CD4-positive, alpha-beta T cell treated with Interferon alpha-2 for 1 hour (primary cell): ENCODE data around the gene NET1.

Experiments
- DNase-seq, 2 donors: peaks; one replicate each; pipeline ENCODE4 v3.0.0-alpha.2; 2020 to 2022

NET1 gene

DNA sequence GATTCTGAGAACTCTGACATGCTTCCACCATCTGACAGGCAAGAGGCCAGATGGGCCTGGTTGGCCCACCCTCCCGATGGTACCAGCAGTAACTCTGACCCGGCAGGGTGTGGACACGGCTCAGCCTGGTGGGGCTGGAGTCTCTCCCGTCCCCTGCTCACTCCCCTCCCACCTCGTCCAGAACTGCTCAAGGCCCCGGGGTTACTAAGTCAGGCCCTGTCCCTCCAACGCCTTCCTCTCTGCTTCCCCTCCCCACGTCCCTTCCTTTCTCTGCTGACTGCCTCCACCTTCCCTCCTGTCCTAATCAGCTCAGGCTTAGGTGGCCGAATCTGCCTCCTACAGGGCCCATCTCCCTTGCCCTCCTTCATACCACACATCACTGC lies 74.5 kb downstream of the NET1 start:
- DNase-seq, result no peak

GRCh38 chr10:5488272-5489161 lies 76.2 kb downstream of the NET1 start:
- no peak for DNase-seq

- DNase-seq, result no peak
Measured at GRCh38 chr10:5490032-5490431, 77.7 kb downstream of the NET1 start.

- no peak for DNase-seq
Measured at GRCh38 chr10:5490698-5491464, 78.5 kb downstream of the NET1 start.

- no peak for DNase-seq
Measured at GRCh38 chr10:5491477-5491876, 79.1 kb downstream of the NET1 start.

DNA sequence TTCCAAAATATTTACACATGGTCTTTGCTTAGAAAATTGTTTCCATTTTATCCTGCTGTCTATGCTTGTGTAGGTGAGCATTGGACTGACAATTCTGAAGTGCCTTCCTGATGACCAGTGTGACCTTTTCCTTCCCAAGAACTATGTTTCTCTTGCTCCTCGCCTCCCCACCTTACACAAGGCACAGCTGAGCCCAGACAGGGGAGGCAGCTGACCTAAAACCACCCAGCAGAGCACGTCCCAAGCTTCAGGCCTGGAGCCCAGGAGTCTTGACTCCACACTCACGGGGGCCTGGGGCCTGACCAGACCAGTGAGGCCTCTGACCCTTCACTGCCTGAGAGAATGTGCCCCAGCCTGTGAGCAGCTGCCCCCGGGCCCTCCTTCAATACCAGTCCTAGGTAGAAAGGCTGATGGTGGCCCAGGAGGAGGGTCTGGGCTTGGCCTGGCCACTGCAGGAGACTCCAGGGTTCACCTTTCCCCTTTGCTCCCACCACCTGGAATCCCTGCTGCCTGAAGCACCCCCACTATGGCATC lies 80.0 kb downstream of the NET1 start:
- DNase-seq, result no peak

DNA sequence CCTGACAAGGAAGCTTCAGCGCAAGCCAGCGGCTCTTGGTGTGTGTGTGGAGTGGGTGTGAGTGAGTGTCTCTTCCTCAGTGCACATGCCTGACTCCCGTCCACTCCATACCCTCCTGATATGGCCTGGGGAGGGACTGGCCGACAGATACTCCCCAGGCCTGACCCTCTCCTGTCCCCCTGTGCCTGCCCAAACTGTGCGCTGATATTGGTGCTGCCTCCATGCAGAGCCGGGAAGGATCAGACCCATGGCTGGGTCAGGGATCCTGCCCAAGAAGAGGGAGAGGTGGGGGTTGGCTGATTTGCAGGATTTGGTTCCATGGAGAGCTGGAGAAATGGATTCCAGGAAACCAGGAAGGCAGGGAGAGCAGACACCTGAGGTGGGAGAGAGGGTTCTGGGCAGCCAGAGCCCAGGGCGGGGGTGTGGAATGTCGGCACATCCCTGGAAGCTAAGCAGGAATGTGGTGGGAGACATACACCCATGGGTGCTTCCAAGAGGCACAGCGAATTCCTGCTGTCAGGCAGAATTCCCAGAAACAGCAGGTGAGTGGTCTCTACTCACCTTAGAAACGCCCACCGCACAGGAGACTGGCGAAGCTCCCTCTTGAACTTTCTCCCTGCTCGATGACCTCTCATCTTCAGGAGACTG lies 80.7 kb downstream of the NET1 start:
- no peak for DNase-seq

- DNase-seq, result no peak
Measured at GRCh38 chr10:5493691-5494090, 81.3 kb downstream of the NET1 start.

DNA sequence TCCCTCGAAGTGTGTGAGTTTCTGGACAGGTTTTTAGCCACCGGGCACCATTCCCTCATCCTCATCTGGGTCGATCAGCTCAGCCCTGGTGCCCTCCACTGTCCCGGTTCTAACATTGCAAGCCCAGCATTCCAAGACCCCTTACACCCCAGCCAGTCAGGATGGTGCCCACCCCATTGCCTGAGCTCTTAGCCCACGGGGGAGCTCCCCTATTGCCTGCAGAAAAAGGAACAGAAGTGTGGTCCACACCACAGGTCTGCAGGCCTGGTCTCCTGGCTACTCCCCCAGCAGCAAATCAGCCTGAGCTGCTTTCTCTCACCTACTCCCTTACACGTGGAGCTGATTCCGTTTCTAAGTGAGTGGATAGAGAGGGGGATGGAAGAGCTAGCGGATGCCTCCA lies 82.3 kb downstream of the NET1 start:
- no peak for DNase-seq

- DNase-seq, result no peak
Measured at GRCh38 chr10:5496261-5497250, 84.2 kb downstream of the NET1 start.

DNA sequence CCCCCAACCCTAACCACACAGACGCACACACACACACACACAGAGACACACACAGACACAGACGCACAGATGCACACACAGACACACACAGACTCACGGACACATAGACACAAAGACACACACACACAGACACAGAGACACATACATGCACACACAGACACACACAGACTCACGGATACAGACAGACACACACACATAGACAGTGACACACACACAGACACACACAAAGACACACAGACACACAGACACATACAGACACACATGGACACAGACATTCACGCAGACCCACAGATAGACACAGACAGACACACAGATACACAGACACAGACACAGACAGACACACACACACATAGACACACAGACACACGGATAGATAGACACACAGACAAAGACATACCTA lies 84.9 kb downstream of the NET1 start:
- no peak for DNase-seq

DNA sequence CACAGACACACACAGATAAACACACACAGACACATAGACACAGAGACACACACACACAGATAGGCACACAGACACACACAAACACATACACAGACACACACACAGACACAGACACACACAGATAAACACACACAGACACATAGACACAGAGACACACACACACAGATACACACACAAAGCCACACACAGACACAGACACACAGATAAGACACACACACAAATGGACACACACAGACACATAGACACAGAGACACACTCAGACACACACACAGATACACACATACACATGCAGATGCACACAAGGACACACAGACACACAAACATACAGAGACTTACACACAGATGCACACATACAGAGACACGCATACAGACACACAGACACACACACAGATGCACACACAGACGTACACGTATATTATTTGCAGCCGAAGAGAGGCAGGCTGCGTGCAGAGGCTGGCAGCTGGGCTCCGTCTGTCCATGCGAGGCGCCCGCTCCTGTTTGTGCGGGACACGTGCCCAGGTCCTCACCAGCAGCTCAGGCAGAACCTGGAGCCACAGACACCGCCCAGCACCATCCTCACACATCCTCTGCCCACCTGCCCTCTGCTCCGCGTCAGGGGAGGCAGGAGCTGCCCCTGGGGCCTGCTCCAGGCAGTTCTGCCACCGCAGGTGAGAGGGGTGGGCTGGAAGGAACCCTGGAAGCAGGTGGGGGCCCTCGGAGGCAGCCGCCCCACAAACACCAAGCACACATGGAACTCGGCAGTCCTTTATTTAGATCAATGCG lies 85.8 kb downstream of the NET1 start:
- DNase-seq, result no peak

GRCh38 chr10:5498791-5499492 lies 86.6 kb downstream of the NET1 start:
- DNase-seq, result no peak

DNA sequence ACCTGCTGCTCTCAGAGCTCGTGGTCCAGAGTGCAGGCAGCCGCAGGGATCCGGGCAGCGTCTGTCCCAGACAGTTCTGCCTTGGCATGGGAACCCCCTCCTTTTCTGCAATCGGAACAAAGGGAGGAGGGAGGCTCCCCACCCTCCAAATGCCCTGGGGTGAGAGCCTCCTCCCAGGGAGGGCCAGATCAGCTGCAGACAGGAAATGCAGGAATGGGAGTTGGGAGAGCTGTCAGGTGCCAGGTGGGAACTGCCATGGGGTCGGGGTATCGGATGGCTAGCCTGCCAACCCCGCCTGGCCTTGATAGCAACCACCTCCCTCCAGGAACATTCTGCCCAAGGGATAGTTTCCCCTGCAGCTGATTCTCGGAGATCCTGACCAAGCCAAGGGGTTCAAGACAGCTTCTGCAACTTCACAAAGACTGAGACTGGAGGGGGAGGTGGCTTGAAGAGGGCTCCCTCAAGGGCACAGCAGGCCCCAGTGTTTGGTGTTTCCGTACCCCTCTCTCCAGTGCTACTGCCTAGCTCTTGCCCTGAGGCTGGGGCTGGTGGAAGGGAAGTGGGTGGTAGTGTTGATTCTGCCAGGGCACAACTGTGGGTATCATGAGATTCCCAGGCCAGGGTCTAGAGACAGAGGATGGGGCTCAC lies 87.3 kb downstream of the NET1 start, which contains the start of gene CALML5:
CALML5 (minus strand) TSS at position 78 of the 648 bp plus-strand sequence. CDS start 132 bp downstream, outside the sequence.
- no peak for DNase-seq

DNA sequence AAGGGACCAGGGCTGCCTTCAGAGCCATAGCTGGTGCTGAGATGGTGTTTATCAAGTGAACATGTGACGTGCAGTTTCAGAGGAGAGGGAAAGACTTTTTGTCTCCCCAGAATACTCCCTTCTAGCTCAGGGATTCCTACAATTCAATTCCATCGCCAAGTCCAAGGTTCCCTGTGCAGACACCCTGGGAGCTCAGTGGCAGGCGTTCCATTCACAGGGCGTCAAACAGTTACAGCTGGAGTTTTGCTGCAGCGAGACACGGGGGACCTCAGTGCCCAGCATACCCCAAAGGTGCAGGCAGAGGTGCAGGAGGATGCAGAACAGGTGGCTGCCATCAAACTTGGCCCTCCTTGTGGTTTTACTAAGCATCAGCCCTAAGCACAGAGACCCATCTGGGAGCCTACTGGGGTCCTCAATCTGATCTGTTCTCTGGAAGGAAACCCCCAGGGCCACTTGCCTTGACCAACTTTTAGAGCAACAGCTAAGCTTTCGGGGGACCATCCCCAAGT lies 87.9 kb downstream of the NET1 start:
- no peak for DNase-seq

GRCh38 chr10:5500910-5501309 lies 88.6 kb downstream of the NET1 start:
- no peak for DNase-seq

- DNase-seq, result no peak
Measured at GRCh38 chr10:5502061-5502521, 89.7 kb downstream of the NET1 start.

DNA sequence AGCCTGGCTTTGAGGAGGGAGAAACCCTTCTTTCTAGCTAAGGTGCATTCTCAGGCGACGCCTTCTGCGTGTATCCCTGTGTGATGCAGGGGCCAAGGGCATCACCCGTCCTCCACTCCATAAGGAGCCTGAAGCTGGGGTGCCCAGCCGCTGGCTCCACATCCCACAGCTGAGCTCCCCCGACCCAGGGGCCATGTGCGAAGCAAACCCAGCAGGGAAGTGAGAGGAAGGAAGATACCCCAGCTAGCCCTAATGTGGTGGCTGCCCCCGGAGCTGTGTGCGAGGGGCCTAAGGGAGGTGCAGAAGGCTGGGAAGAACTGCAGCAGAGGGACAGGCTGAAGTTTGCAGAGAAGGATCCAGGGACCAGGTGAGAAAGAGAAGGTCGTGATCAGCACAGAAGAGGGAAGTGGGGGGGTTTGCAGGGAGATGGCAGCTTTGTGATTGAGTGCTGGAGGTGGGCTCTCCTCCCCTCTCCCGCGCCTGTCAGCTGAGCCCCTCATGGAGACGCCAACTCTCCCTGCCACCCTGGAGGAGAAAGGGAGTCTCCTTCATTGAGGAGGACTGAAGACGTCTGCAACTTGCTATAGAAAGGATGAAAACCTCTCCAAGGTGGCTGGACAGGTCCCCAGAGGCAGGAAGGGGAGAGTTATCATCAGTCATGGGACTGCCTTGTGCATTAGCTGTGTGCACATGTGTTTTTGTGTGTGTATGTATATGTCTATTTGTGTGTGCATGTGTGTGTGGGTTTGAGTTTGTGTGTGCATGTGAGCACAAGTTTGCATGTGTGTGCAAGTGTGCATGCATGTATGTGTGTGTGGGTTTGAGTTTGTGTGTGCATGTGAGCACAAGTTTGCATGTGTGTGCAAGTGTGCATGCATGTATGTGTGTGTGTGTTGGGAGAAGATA lies 90.5 kb downstream of the NET1 start:
- no peak for DNase-seq

DNA sequence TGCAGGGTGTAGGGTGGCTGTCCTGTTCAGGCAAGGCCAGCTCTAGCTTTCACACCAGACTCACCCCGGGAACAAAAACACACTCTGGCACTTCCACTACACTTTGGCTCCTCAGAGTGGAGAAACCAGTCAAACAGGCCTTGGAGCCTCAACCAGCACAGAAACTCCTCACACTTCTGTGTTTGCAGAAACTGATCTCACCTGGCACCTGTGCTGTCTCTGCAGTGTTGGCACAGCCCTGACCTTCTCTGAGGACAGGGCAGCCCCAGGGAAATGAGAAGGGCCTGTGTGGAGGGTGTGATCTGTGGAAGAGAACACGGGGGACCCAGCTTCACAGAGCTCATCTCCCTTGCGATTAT lies 91.1 kb downstream of the NET1 start:
- no peak for DNase-seq
